Gastroesophageal sphincter (tissue), 4 donors: Measurements from ENCODE around the gene SERPINF2. TPM values are rescaled to one million over a fixed set of nuclear protein-coding genes. Genes with fewer than 3 reads are reported as not detected.

Source experiments
- ATAC-seq: fragments of 150-250 bp; one replicate; pipeline ENCODE4 v1.9.1; 2016; ENCODE audit warnings: mild to moderate bottlenecking, moderate library complexity
- H3K27ac ChIP-seq, 4 donors: fragments of 200-600 bp; sonication (generic) in 3 of 4; 1 replicate in 3 of 4; 2 replicates in 1 of 4; pipeline ENCODE4 v1.5.1; 2016 to 2019
- H3K27me3 ChIP-seq: fragments of 200-600 bp; sonication (generic); one replicate; pipeline ENCODE4 v1.5.1; 2019
- H3K36me3 ChIP-seq, 2 donors: fragments of 200-600 bp; sonication (generic); one replicate each; pipeline ENCODE4 v1.5.1; 2019; ENCODE audit warnings: control low read depth in 1 of 2
- H3K4me1 ChIP-seq, 3 donors: fragments of 200-600 bp; sonication (generic); 1 replicate in 2 of 3; 2 replicates in 1 of 3; pipeline ENCODE4 v1.5.1; 2016 to 2019; ENCODE audit warnings: control low read depth in 2 of 3
- H3K4me3 ChIP-seq, 2 donors: fragments of 200-600 bp; sonication (generic); one replicate each; pipeline ENCODE4 v1.5.1; 2019; ENCODE audit warnings: mild to moderate bottlenecking in 1 of 2, moderate library complexity in 1 of 2
- H3K9me3 ChIP-seq, 3 donors: fragments of 200-600 bp; sonication (generic); one replicate each; pipeline ENCODE4 v1.5.1; 2017 to 2019; ENCODE audit warnings: control low read depth in 2 of 3
- CTCF ChIP-seq, 4 experiments: fragments of 200-600 bp in 2 of 4; fragments of 450-650 bp in 2 of 4; sonication (generic) in 1 of 4; IDR thresholded peaks; one replicate each; pipeline ENCODE4 v1.5.1; 2017 to 2019; ENCODE audit warnings: antibody characterized with exemption in 4 of 4, mild to moderate bottlenecking in 2 of 4, moderate library complexity in 2 of 4
- EP300 ChIP-seq: sonication (generic); formaldehyde crosslinking; IDR thresholded peaks from one replicate; pipeline ENCODE4 v1.6.1; 2017; ENCODE audit warnings: antibody characterized with exemption, mild to moderate bottlenecking
- POLR2A ChIP-seq, 2 donors: fragments of 450-650 bp; IDR thresholded peaks; one replicate each; pipeline ENCODE4 v1.6.1; 2017; ENCODE audit warnings: antibody characterized with exemption in 2 of 2, mild to moderate bottlenecking in 2 of 2, moderate library complexity in 1 of 2
- POLR2AphosphoS5 ChIP-seq: sonication (generic); formaldehyde crosslinking; IDR thresholded peaks from one replicate; pipeline ENCODE4 v1.6.1; 2017; ENCODE audit warnings: antibody characterized with exemption
- WGBS, 2 donors: methylation state at CpG; one replicate each; pipeline ENCODE4 v1.1.5; 2018; ENCODE audit warnings: low coverage in 1 of 2; 5-methylcytosine and 5-hydroxymethylcytosine counted together
- total RNA-seq, 4 donors: library from RNA; depleted of rRNA; stranded (reverse); fragments of >200 nt; gene quantifications; one replicate each; pipeline ENCODE4 v1.1.0, GENCODE V29; 2016

SERPINF2 gene
- total RNA-seq, 4 donors from 2014 or later = 2.0 to 7.6 (median 5.1) TPM

- Histone ChIP-seq H3K9me3 (no peaks in the 10 kb centered on the region), H3K4me1 (no peaks in the 10 kb centered on the region), H3K27me3 (peaks cover 20% of the 10 kb centered on the region), H3K4me3 (no peak overlapping the region), H3K27ac (peak overlapping the region in 1 of 4 donors; percentile 12), H3K36me3 (no peaks in the 10 kb centered on the region)
- WGBS, 2 donors = 98% methylated on average over 5 of the region's 23 CpGs; no CpG with 5 or more reads in 1 of the 2 donors
- TF ChIP-seq EP300 = no peak
- no peak for TF ChIP-seq POLR2AphosphoS5
- TF ChIP-seq CTCF (IDR thresholded peaks at IDR 0.05) = no peak
- TF ChIP-seq POLR2A (IDR thresholded peaks at IDR 0.05) = no peak
- ATAC-seq = no peak
Observed at GRCh38 chr17:1753767-1754429, 11.2 kb downstream of the SERPINF2 start.

DNA sequence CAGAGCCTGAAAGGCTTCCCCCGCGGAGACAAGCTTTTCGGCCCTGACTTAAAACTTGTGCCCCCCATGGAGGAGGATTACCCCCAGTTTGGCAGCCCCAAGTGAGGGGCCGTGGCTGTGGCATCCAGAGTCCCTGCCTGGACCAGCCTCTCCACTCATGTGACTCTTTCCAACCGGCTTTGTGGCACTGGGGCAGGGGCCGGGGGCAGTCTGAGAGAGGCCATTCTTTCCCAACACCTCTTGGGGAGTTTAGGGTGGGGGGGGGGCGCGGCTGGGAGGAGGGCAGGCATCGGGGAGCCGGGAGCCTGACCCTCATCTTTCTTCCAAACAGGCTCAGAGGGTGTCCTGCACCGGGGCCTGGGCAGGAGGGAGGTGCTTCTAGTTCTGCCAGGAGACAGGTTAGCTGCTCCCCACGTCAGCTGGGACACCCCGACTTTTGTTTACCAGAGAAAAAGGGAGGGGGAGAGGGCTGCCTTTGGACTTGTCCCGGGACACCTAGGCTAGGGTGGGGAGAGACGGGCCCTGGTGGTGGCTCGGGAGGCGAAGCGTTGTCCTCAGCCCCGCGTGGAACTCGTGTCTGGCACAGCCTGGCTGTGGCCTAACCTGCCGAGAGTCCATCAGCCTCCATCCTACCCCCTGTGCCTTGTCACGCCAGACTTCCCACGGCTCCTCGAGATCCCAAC lies 11.9 kb downstream of the SERPINF2 start:
- no peaks in the 10 kb centered on the region for H3K9me3 ChIP-seq
- H3K4me3 ChIP-seq = no peak overlapping the region
- H3K27me3 ChIP-seq = peaks cover 20% of the 10 kb centered on the region
- no peaks in the 10 kb centered on the region for H3K4me1 ChIP-seq
- no CpG with 5 or more reads among the region's 25 CpGs for WGBS, 2 donors
- H3K27ac ChIP-seq = peak overlapping the region in 1 of 4 donors; percentile 12
- ATAC-seq = no peak
- TF ChIP-seq EP300 (no peak), CTCF (IDR thresholded peaks at IDR 0.05) (no peak), POLR2A (IDR thresholded peaks at IDR 0.05) (no peak), POLR2AphosphoS5 (no peak)
- no peaks in the 10 kb centered on the region for H3K36me3 ChIP-seq

DNA sequence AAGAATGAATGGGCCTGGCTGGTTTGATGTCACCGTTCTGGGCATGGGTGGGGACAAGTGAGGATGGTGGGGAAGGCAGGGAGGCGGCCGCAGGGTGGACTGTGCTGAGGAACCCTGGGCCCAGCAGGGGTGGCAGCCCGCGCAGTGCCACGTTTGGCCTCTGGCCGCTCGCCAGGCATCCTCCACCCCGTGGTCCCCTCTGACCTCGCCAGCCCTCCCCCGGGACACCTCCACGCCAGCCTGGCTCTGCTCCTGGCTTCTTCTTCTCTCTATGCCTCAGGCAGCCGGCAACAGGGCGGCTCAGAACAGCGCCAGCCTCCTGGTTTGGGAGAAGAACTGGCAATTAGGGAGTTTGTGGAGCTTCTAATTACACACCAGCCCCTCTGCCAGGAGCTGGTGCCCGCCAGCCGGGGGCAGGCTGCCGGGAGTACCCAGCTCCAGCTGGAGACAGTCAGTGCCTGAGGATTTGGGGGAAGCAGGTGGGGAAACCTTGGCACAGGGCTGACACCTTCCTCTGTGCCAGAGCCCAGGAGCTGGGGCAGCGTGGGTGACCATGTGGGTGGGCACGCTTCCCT lies 12.7 kb downstream of the SERPINF2 start:
- H3K9me3 ChIP-seq = no peaks in the 10 kb centered on the region
- TF ChIP-seq POLR2AphosphoS5 (no peak), CTCF (IDR thresholded peaks at IDR 0.05) (no peak), POLR2A (IDR thresholded peaks at IDR 0.05) (no peak), EP300 (no peak)
- H3K27me3 ChIP-seq = peaks cover 20% of the 10 kb centered on the region
- no peak for ATAC-seq
- 90% methylated on average over 2 of the region's 20 CpGs; no CpG with 5 or more reads in 1 of the 2 donors for WGBS, 2 donors
- H3K27ac ChIP-seq = no peak overlapping the region
- H3K4me1 ChIP-seq = no peaks in the 10 kb centered on the region
- no peak overlapping the region for H3K4me3 ChIP-seq
- no peaks in the 10 kb centered on the region for H3K36me3 ChIP-seq

GRCh38 chr17:1755827-1756262 lies 13.2 kb downstream of the SERPINF2 start:
- WGBS, 2 donors = 58 to 65% methylated on average over 10 to 14 of the region's 17 CpGs
- no peak overlapping the region for H3K27ac ChIP-seq
- H3K27me3 ChIP-seq = peaks cover 20% of the 10 kb centered on the region

More at GRCh38 chr17:1755827-1756262, 13.2 kb downstream of the SERPINF2 start:
- no peaks in the 10 kb centered on the region for H3K9me3 ChIP-seq
- no peaks in the 10 kb centered on the region for H3K36me3 ChIP-seq
- H3K4me1 ChIP-seq = no peaks in the 10 kb centered on the region
- H3K4me3 ChIP-seq = no peak overlapping the region
- TF ChIP-seq POLR2AphosphoS5 (no peak), CTCF (IDR thresholded peaks at IDR 0.05) (no peak), EP300 (no peak), POLR2A (IDR thresholded peaks at IDR 0.05) (no peak)
- ATAC-seq = no peak
